SU-DHL-6 (cell line): ENCODE measurements around the gene IMP3.

Source experiments
- H2AFZ ChIP-seq: fragments of 200-600 bp; sonication (generic); 2 replicates; pipeline ENCODE4 v1.6.1; 2014; ENCODE audit warnings: low read depth, mild to moderate bottlenecking, moderate library complexity, mixed read lengths, antibody characterized with exemption, low read length; ENCODE audit not compliant: severe bottlenecking
- H3F3A ChIP-seq: fragments of 200-600 bp; shearing (Covaris generic); 2 replicates; pipeline ENCODE4 v1.6.0; 2016; ENCODE audit warnings: antibody characterized with exemption, mild to moderate bottlenecking; ENCODE audit not compliant: insufficient read depth
- H3K27ac ChIP-seq: fragments of 200-600 bp; sonication (generic); 2 replicates; pipeline ENCODE4 v1.5.1; 2016; ENCODE audit warnings: low read depth, mild to moderate bottlenecking, low read length, moderate library complexity, mixed read lengths
- H3K27me3 ChIP-seq: fragments of 200-600 bp; sonication (generic), shearing (Covaris generic); 2 replicates; pipeline ENCODE4 v1.6.0; 2014; ENCODE audit warnings: mild to moderate bottlenecking, low read length
- H3K36me3 ChIP-seq: fragments of 200-600 bp; sonication (generic); 2 replicates; pipeline ENCODE4 v1.6.1; 2014; ENCODE audit warnings: mild to moderate bottlenecking, low read length, mixed read lengths
- H3K4me2 ChIP-seq: fragments of 300-600, 200-600 bp; shearing (Covaris generic), sonication (generic); 2 replicates; pipeline ENCODE4 v1.6.0; 2014; ENCODE audit warnings: low read length, low read depth, mild to moderate bottlenecking; ENCODE audit not compliant: poor library complexity, severe bottlenecking
- H3K4me3 ChIP-seq: fragments of 200-600 bp; sonication (generic); 2 replicates; pipeline ENCODE4 v1.5.1; 2014; ENCODE audit warnings: antibody characterized with exemption, low read length, mild to moderate bottlenecking, mixed read lengths; ENCODE audit not compliant: insufficient read depth, poor library complexity, severe bottlenecking
- H3K79me2 ChIP-seq: fragments of 200-600 bp; sonication (generic); 2 replicates; pipeline ENCODE4 v1.6.1; 2014; ENCODE audit warnings: mild to moderate bottlenecking, low read length, moderate library complexity; ENCODE audit not compliant: insufficient read depth
- H3K9ac ChIP-seq: fragments of 200-600 bp; sonication (generic); 2 replicates; pipeline ENCODE4 v1.7.0; 2014; ENCODE audit warnings: mild to moderate bottlenecking, low read length
- H3K9me2 ChIP-seq: fragments of 200-600 bp; sonication (generic); replicated peaks from 2 replicates; pipeline ENCODE4 v1.6.1; 2014; ENCODE audit warnings: low read length; ENCODE audit not compliant: insufficient read depth
- H3K9me3 ChIP-seq: fragments of 200-600 bp; sonication (generic); 2 replicates; pipeline ENCODE4 v1.6.1; 2014; ENCODE audit warnings: low read length, mixed read lengths; ENCODE audit not compliant: insufficient read depth
- H4K20me1 ChIP-seq: fragments of 200-600 bp; sonication (generic); 2 replicates; pipeline ENCODE4 v1.6.1; 2014; ENCODE audit warnings: low read depth, mild to moderate bottlenecking, antibody characterized with exemption, low read length, moderate library complexity, mixed read lengths
- CTCF ChIP-seq: fragments of 200-600 bp; sonication (generic); IDR thresholded peaks from one replicate; pipeline ENCODE4 v1.5.1; 2017; ENCODE audit warnings: antibody characterized with exemption, mild to moderate bottlenecking, low read length, moderate library complexity; ENCODE audit not compliant: insufficient read depth, poor library complexity, severe bottlenecking
- EZH2phosphoT487 ChIP-seq: fragments of 200-600 bp; sonication (generic), shearing (Covaris generic); conservative IDR thresholded peaks from 2 replicates; pipeline ENCODE4 v1.6.1; 2018; ENCODE audit warnings: mild to moderate bottlenecking, antibody characterized with exemption, low read length, moderate library complexity, mixed read lengths

Gene IMP3

GRCh38 chr15:75659141-75659771 is 19.2 kb upstream of the IMP3 start:
- H3K4me3 ChIP-seq = no peak overlapping the region
- no peak overlapping the region for H3K4me2 ChIP-seq
- no peak overlapping the region for H3K9ac ChIP-seq
- H3F3A ChIP-seq = no peaks in the 10 kb centered on the region
- H3K27ac ChIP-seq = no peak overlapping the region
- H3K36me3 ChIP-seq = no peaks in the 10 kb centered on the region
- no peak for TF ChIP-seq CTCF
- no peak for TF ChIP-seq EZH2phosphoT487
- H4K20me1 ChIP-seq = no peaks in the 10 kb centered on the region
- H3K79me2 ChIP-seq = no peaks in the 10 kb centered on the region
- H3K27me3 ChIP-seq = no peaks in the 10 kb centered on the region
- no peaks in the 10 kb centered on the region for H3K9me3 ChIP-seq
- no peaks in the 10 kb centered on the region for H3K9me2 ChIP-seq
- H2AFZ ChIP-seq = no peak overlapping the region

GRCh38 chr15:75656813-75657212 is 16.8 kb upstream of the IMP3 start:
- H3K27me3 ChIP-seq = no peaks in the 10 kb centered on the region
- no peaks in the 10 kb centered on the region for H3K36me3 ChIP-seq
- H3K27ac ChIP-seq = no peak overlapping the region
- TF ChIP-seq CTCF = no peak
- TF ChIP-seq EZH2phosphoT487 = no peak
- H3K79me2 ChIP-seq = no peaks in the 10 kb centered on the region
- no peak overlapping the region for H3K4me2 ChIP-seq
- H2AFZ ChIP-seq = no peak overlapping the region
- no peaks in the 10 kb centered on the region for H4K20me1 ChIP-seq
- no peak overlapping the region for H3K4me3 ChIP-seq
- no peaks in the 10 kb centered on the region for H3K9me2 ChIP-seq
- H3K9me3 ChIP-seq = no peaks in the 10 kb centered on the region
- no peak overlapping the region for H3K9ac ChIP-seq
- no peaks in the 10 kb centered on the region for H3F3A ChIP-seq

- H3K27me3 ChIP-seq = no peaks in the 10 kb centered on the region
- H3K9me2 ChIP-seq = no peaks in the 10 kb centered on the region
- H3K9me3 ChIP-seq = no peaks in the 10 kb centered on the region
- no peak overlapping the region for H2AFZ ChIP-seq
- H3K4me2 ChIP-seq = no peak overlapping the region
- H3K27ac ChIP-seq = no peak overlapping the region
- no peaks in the 10 kb centered on the region for H4K20me1 ChIP-seq
- TF ChIP-seq EZH2phosphoT487 (no peak), CTCF (no peak)
- H3K4me3 ChIP-seq = no peak overlapping the region
- no peaks in the 10 kb centered on the region for H3K36me3 ChIP-seq
- H3F3A ChIP-seq = no peaks in the 10 kb centered on the region
- H3K9ac ChIP-seq = no peak overlapping the region
- H3K79me2 ChIP-seq = no peaks in the 10 kb centered on the region
Observed at GRCh38 chr15:75656331-75656730, 16.3 kb upstream of the IMP3 start.

- no peak overlapping the region for H3K4me2 ChIP-seq
- H3K27ac ChIP-seq = no peak overlapping the region
- no peak overlapping the region for H2AFZ ChIP-seq
- H3F3A ChIP-seq = no peaks in the 10 kb centered on the region
- no peaks in the 10 kb centered on the region for H3K9me3 ChIP-seq
- H3K4me3 ChIP-seq = no peak overlapping the region
- TF ChIP-seq EZH2phosphoT487 (no peak), CTCF (no peak)
- no peaks in the 10 kb centered on the region for H4K20me1 ChIP-seq
- H3K9ac ChIP-seq = no peak overlapping the region
- H3K9me2 ChIP-seq = no peaks in the 10 kb centered on the region
- H3K79me2 ChIP-seq = no peaks in the 10 kb centered on the region
- no peaks in the 10 kb centered on the region for H3K36me3 ChIP-seq
- no peaks in the 10 kb centered on the region for H3K27me3 ChIP-seq
Observed at GRCh38 chr15:75655931-75656330, 15.9 kb upstream of the IMP3 start.
